ENCODE measurements around the gene TRMT1.

The TRMT1 gene

GRCh38 chr19:13122980-13123957, 6.7 kb upstream of the TRMT1 start:
- no peak for FAIRE-seq

- FAIRE-seq, result no peak
Observed at GRCh38 chr19:13122275-13122878, 5.8 kb upstream of the TRMT1 start.

- FAIRE-seq, result no peak
Observed at GRCh38 chr19:13121551-13122274, 5.2 kb upstream of the TRMT1 start.

- FAIRE-seq, result no peak
Observed at GRCh38 chr19:13120817-13121216, 4.3 kb upstream of the TRMT1 start.

GRCh38 chr19:13120031-13120430, 3.5 kb upstream of the TRMT1 start:
- no peak for FAIRE-seq

- no peak for FAIRE-seq
Observed at GRCh38 chr19:13119627-13120026, 3.1 kb upstream of the TRMT1 start.

- FAIRE-seq, result no peak
Observed at GRCh38 chr19:13118424-13119193, 2.1 kb upstream of the TRMT1 start.

GRCh38 chr19:13117772-13118423, 1.4 kb upstream of the TRMT1 start, which contains the start of gene NACC1:
TSS of gene NACC1 (plus strand) at chr19:13118264. CDS start at chr19:13135208, 16,944 bp downstream.
- FAIRE-seq, result no peak

- FAIRE-seq, result no peak
Observed at GRCh38 chr19:13117176-13117771, 734 bp upstream of the TRMT1 start.

GRCh38 chr19:13115936-13116281, 631 bp downstream of the TRMT1 start:
- FAIRE-seq, result no peak

- no peak for FAIRE-seq
Observed at GRCh38 chr19:13112555-13112954, 4.0 kb downstream of the TRMT1 start.

- FAIRE-seq, result no peak
Observed at GRCh38 chr19:13110099-13110610, 6.4 kb downstream of the TRMT1 start.

- FAIRE-seq, result no peak
Observed at GRCh38 chr19:13109361-13110098, 7.0 kb downstream of the TRMT1 start.

- no peak for FAIRE-seq
Observed at GRCh38 chr19:13104848-13105711, 11.5 kb downstream of the TRMT1 start.

- no peak for FAIRE-seq
Observed at GRCh38 chr19:13104360-13104847, 12.1 kb downstream of the TRMT1 start.

GRCh38 chr19:13103581-13104359, 12.8 kb downstream of the TRMT1 start:
- FAIRE-seq, result no peak

- no peak for FAIRE-seq
Observed at GRCh38 chr19:13102666-13103580, 13.6 kb downstream of the TRMT1 start, which contains the start of gene LYL1. TSS of gene LYL1 (minus strand) at chr19:13102858. CDS start at chr19:13101171, 1,687 bp downstream.

GRCh38 chr19:13102416-13102665, 14.2 kb downstream of the TRMT1 start:
- FAIRE-seq, result no peak

Measured in islet of Langerhans (tissue), 1 donor.